Measurements from ENCODE around the gene TC2N.

- TF ChIP-seq POLR2A (IDR thresholded peaks at IDR 0.05; ENCODE audit: low read depth, low read length): no peak
- TF ChIP-seq POLR2AphosphoS5 (IDR thresholded peaks at IDR 0.05; ENCODE audit: low read depth, low read length): no peak
- TF ChIP-seq TAF1 (IDR thresholded peaks at IDR 0.05; ENCODE audit: low read depth, low read length): no peak
These were observed 30.3 kb downstream of the TC2N start for GRCh38 chr14:91837076-91837475.

Data from GM12891 (cell line).